Erythroblast (primary cell): ENCODE data around the gene CCDC188.

Source experiments
- GATA1 ChIP-seq: IDR thresholded peaks from 2 replicates; pipeline ENCODE4 v1.6.1; 2011; ENCODE audit warnings: low read depth, mild to moderate bottlenecking, control low read depth, low read length, moderate library complexity
- POLR2A ChIP-seq: IDR thresholded peaks from 2 replicates; pipeline ENCODE4 v1.6.1; 2011; ENCODE audit warnings: mild to moderate bottlenecking, low read length

- TF ChIP-seq POLR2A (no peak), GATA1 (no peak)
These were observed 14.0 kb upstream of the CCDC188 start for GRCh38 chr22:20164863-20165262.
